GM23338 (cell line): Measurements from ENCODE around the gene NAE1. TPM values are rescaled to one million over a fixed set of nuclear protein-coding genes. Genes with fewer than 3 reads are reported as not detected.

Experiments
- ATAC-seq: fragments of 200-7000 bp; cut with Tn5 transposase; 3 replicates; pipeline ENCODE4 v1.9.1; 2020
- DNase-seq: peaks from one replicate; pipeline ENCODE4 v3.0.0-alpha.2; 2015; ENCODE audit warnings: low spot score
- H2AFZ ChIP-seq: fragments of 200-600 bp; sonication (generic); 2 replicates; pipeline ENCODE4 v1.8.0; 2016; ENCODE audit warnings: antibody characterized with exemption, mild to moderate bottlenecking, moderate library complexity
- H3F3A ChIP-seq: fragments of 200-600 bp; sonication (generic); replicated peaks from 2 replicates; pipeline ENCODE4 v1.8.0; 2017; ENCODE audit warnings: antibody characterized with exemption, mixed run types, low read depth
- H3K27ac ChIP-seq: fragments of 200-600 bp; sonication (generic); 2 replicates; pipeline ENCODE4 v1.6.1; 2016; ENCODE audit warnings: low read depth
- H3K27me3 ChIP-seq: fragments of 200-600 bp; sonication (generic); 2 replicates; pipeline ENCODE4 v1.8.0; 2016; ENCODE audit warnings: mild to moderate bottlenecking, mixed run types, moderate library complexity; ENCODE audit not compliant: insufficient read depth
- H3K36me3 ChIP-seq: fragments of 200-600 bp; sonication (generic); 2 replicates; pipeline ENCODE4 v1.8.0; 2016; ENCODE audit warnings: mild to moderate bottlenecking; ENCODE audit not compliant: insufficient read depth
- H3K4me1 ChIP-seq: fragments of 200-600 bp; sonication (generic); 2 replicates; pipeline ENCODE4 v1.8.0; 2016; ENCODE audit warnings: mild to moderate bottlenecking, moderate library complexity; ENCODE audit not compliant: insufficient read depth
- H3K4me2 ChIP-seq: fragments of 200-600 bp; sonication (generic); 2 replicates; pipeline ENCODE4 v1.7.1; 2017; ENCODE audit warnings: mixed run types
- H3K4me3 ChIP-seq: fragments of 200-600 bp; sonication (generic); 2 replicates; pipeline ENCODE4 v1.6.1; 2016; ENCODE audit warnings: mixed run types
- H3K79me2 ChIP-seq: fragments of 200-600 bp; sonication (generic); replicated peaks from 2 replicates; pipeline ENCODE4 v1.8.0; 2017; ENCODE audit warnings: mild to moderate bottlenecking; ENCODE audit not compliant: insufficient read depth
- H3K9me2 ChIP-seq: fragments of 200-600 bp; sonication (generic); 2 replicates; pipeline ENCODE4 v1.8.0; 2017; ENCODE audit not compliant: insufficient read depth
- H4K20me1 ChIP-seq: fragments of 200-600 bp; sonication (generic); replicated peaks from 2 replicates; pipeline ENCODE4 v1.8.0; 2017; ENCODE audit warnings: mild to moderate bottlenecking; ENCODE audit not compliant: insufficient read depth
- H3K27ac Mint-ChIP-seq: 2 replicates; pipeline ENCODE4 v1.8.0; 2020; ENCODE audit warnings: inconsistent platforms, mild to moderate bottlenecking, moderate library complexity, mixed read lengths
- H3K27me3 Mint-ChIP-seq: 3 replicates; pipeline ENCODE4 v1.8.0; 2022; ENCODE audit warnings: low read depth, mild to moderate bottlenecking, moderate library complexity, mixed read lengths, inconsistent platforms; ENCODE audit not compliant: insufficient read depth, poor library complexity
- H3K36me3 Mint-ChIP-seq: 3 replicates; pipeline ENCODE4 v1.8.0; 2021; ENCODE audit warnings: low read depth, mild to moderate bottlenecking, inconsistent platforms, moderate library complexity, mixed read lengths
- H3K4me1 Mint-ChIP-seq: 3 replicates; pipeline ENCODE4 v1.8.0; 2020; ENCODE audit warnings: mild to moderate bottlenecking, inconsistent platforms, mixed read lengths
- H3K4me3 Mint-ChIP-seq: 3 replicates; pipeline ENCODE4 v1.8.0; 2021; ENCODE audit warnings: moderate library complexity, mild to moderate bottlenecking, inconsistent platforms, mixed read lengths
- H3K9me3 Mint-ChIP-seq: 3 replicates; pipeline ENCODE4 v1.8.0; 2020; ENCODE audit warnings: moderate library complexity, mild to moderate bottlenecking, inconsistent platforms, mixed read lengths
- JUNB ChIP-seq: IDR thresholded peaks from one replicate; pipeline ENCODE4 v1.6.1; 2016; ENCODE audit warnings: antibody characterized with exemption; ENCODE audit not compliant: unreplicated experiment
- POLR2AphosphoS5 ChIP-seq: IDR thresholded peaks from 2 replicates; pipeline ENCODE4 v1.6.1; 2016; ENCODE audit warnings: antibody characterized with exemption, low read depth
- ZNF114 ChIP-seq: fragments of 250-450 bp; sonication (Bioruptor Pico); IDR thresholded peaks from 2 replicates; pipeline ENCODE4 v1.5.0; 2020; ENCODE audit warnings: mild to moderate bottlenecking, moderate library complexity
- polyA plus RNA-seq: library from polyadenylated mRNA; unstranded; fragments of >200 nt; fragmentation: Nextera tagmentation; extraction: Ambion mirVana; gene quantifications from 2 replicates; pipeline ENCODE4 v1.2.1, GENCODE V29; 2016
- total RNA-seq: library from RNA; depleted of rRNA; stranded (reverse); fragments of >200 nt; shearing (Covaris generic); gene quantifications from 2 replicates; pipeline ENCODE4 v1.2.3, GENCODE V29; 2014
- TF ChIP-seq, protein P1 (sequence below): IDR thresholded peaks from 2 replicates; pipeline ENCODE4 v1.6.1; 2016; ENCODE audit warnings: antibody characterized with exemption
- TF ChIP-seq, protein P2 (sequence below): IDR thresholded peaks from one replicate; pipeline ENCODE4 v1.6.1; 2018; ENCODE audit warnings: antibody characterized with exemption; ENCODE audit not compliant: unreplicated experiment
- TF ChIP-seq, protein P3 (sequence below), 2 experiments: fragments of 200-600 bp in 1 of 2; sonication (generic) in 1 of 2; conservative IDR thresholded peaks; 2 replicates each; pipeline versions ENCODE4 v1.5.1 to v1.6.1; 2016 to 2017; ENCODE audit warnings: antibody characterized with exemption in 2 of 2, low read depth in 2 of 2, mild to moderate bottlenecking in 2 of 2, moderate library complexity in 1 of 2

NAE1 gene
- total and polyA plus RNA-seq, 2 experiments from 2014 or later, result 139 to 209 TPM

DNA sequence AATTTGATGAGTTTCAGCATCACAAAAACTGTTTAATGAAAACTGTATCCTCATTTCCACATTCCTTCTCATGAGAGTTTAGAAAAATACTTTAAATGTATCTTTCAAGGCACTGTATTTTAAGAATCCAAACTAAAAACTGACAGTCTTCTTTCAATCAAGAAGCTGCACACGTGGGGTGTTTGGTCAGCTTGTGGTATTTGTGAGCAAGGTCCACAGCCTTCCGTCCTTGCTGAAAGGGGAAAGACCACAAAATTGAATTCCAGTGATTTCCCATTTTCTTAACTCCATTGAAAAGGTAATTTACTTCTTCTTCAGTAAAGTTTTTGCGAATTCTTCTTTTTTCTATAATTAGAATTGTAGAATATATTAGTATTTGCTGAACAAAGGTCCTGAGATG, 76.0 kb downstream of the NAE1 start (continued):
- TF ChIP-seq, protein P1, sequence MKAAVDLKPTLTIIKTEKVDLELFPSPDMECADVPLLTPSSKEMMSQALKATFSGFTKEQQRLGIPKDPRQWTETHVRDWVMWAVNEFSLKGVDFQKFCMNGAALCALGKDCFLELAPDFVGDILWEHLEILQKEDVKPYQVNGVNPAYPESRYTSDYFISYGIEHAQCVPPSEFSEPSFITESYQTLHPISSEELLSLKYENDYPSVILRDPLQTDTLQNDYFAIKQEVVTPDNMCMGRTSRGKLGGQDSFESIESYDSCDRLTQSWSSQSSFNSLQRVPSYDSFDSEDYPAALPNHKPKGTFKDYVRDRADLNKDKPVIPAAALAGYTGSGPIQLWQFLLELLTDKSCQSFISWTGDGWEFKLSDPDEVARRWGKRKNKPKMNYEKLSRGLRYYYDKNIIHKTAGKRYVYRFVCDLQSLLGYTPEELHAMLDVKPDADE, result no peak
- TF ChIP-seq, protein P2, sequence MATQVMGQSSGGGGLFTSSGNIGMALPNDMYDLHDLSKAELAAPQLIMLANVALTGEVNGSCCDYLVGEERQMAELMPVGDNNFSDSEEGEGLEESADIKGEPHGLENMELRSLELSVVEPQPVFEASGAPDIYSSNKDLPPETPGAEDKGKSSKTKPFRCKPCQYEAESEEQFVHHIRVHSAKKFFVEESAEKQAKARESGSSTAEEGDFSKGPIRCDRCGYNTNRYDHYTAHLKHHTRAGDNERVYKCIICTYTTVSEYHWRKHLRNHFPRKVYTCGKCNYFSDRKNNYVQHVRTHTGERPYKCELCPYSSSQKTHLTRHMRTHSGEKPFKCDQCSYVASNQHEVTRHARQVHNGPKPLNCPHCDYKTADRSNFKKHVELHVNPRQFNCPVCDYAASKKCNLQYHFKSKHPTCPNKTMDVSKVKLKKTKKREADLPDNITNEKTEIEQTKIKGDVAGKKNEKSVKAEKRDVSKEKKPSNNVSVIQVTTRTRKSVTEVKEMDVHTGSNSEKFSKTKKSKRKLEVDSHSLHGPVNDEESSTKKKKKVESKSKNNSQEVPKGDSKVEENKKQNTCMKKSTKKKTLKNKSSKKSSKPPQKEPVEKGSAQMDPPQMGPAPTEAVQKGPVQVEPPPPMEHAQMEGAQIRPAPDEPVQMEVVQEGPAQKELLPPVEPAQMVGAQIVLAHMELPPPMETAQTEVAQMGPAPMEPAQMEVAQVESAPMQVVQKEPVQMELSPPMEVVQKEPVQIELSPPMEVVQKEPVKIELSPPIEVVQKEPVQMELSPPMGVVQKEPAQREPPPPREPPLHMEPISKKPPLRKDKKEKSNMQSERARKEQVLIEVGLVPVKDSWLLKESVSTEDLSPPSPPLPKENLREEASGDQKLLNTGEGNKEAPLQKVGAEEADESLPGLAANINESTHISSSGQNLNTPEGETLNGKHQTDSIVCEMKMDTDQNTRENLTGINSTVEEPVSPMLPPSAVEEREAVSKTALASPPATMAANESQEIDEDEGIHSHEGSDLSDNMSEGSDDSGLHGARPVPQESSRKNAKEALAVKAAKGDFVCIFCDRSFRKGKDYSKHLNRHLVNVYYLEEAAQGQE, result no peak
- TF ChIP-seq, protein P3, sequence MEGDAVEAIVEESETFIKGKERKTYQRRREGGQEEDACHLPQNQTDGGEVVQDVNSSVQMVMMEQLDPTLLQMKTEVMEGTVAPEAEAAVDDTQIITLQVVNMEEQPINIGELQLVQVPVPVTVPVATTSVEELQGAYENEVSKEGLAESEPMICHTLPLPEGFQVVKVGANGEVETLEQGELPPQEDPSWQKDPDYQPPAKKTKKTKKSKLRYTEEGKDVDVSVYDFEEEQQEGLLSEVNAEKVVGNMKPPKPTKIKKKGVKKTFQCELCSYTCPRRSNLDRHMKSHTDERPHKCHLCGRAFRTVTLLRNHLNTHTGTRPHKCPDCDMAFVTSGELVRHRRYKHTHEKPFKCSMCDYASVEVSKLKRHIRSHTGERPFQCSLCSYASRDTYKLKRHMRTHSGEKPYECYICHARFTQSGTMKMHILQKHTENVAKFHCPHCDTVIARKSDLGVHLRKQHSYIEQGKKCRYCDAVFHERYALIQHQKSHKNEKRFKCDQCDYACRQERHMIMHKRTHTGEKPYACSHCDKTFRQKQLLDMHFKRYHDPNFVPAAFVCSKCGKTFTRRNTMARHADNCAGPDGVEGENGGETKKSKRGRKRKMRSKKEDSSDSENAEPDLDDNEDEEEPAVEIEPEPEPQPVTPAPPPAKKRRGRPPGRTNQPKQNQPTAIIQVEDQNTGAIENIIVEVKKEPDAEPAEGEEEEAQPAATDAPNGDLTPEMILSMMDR (conservative IDR thresholded peaks at IDR 0.05; ENCODE audit: low read depth in 2 of 2), result no peak

DNA sequence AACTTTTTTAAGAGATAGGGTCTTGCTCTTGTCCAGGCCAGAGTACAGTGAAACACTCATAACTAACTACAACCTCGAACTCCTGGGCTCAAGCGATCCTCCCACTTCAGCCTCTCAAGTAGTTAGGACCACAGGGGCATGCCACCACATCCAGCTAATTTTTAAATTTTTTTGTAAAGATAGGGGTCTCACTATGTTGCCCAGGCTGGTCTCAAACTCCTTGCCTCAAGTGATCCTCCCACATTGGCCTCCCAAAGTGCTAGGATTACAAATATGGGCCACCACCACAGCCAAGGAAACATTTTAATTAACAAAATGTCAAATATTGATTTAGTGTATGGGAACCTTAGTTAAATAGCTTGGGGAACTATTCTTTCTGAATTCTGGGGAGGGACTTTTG, 76.6 kb downstream of the NAE1 start:
- H3K36me3 ChIP-seq, result 0 out of 2 replicates have a peak, but pooled peaks cover under 1% of the 10 kb centered on the region
- no peak overlapping the region for H2AFZ ChIP-seq
- no peak for ATAC-seq
- no peaks in the 10 kb centered on the region for H3K9me3 Mint-ChIP-seq
- H3K27ac ChIP-seq, result no peak overlapping the region
- H3K27me3 ChIP-seq, result no peaks in the 10 kb centered on the region
- H3F3A ChIP-seq, result no peaks in the 10 kb centered on the region; the same call in 1 of the 2 replicates
- peaks cover 21% of the 10 kb centered on the region for H3K79me2 ChIP-seq
- no peak overlapping the region for H3K4me2 ChIP-seq
- no peak for DNase-seq
- no peak overlapping the region for H3K27ac Mint-ChIP-seq
- peaks cover 2% of the 10 kb centered on the region for H3K27me3 Mint-ChIP-seq
- H3K4me3 Mint-ChIP-seq, result no peak overlapping the region
- no peak overlapping the region for H3K4me3 ChIP-seq
- peaks cover 14% of the 10 kb centered on the region for H4K20me1 ChIP-seq
- H3K9me2 ChIP-seq, result no peaks in the 10 kb centered on the region
- peaks cover 19% of the 10 kb centered on the region for H3K4me1 Mint-ChIP-seq
- H3K4me1 ChIP-seq, result peaks cover 10% of the 10 kb centered on the region
- peaks cover 16% of the 10 kb centered on the region for H3K36me3 Mint-ChIP-seq
- TF ChIP-seq ZNF114 (CRISPR knock-in tag), result no peak
- TF ChIP-seq, protein P2, result no peak
- TF ChIP-seq, protein P1, result no peak
- TF ChIP-seq POLR2AphosphoS5, result no peak
- no peak for TF ChIP-seq JUNB
